GM18858 (cell line): ENCODE measurements around the gene CYB5B.

Experiments used
- ATAC-seq: cut with Tn5 transposase; IDR thresholded peaks from one replicate; pipeline ENCODE4 v1.9.1; 2021; ENCODE audit not compliant: unreplicated experiment

Gene CYB5B

DNA sequence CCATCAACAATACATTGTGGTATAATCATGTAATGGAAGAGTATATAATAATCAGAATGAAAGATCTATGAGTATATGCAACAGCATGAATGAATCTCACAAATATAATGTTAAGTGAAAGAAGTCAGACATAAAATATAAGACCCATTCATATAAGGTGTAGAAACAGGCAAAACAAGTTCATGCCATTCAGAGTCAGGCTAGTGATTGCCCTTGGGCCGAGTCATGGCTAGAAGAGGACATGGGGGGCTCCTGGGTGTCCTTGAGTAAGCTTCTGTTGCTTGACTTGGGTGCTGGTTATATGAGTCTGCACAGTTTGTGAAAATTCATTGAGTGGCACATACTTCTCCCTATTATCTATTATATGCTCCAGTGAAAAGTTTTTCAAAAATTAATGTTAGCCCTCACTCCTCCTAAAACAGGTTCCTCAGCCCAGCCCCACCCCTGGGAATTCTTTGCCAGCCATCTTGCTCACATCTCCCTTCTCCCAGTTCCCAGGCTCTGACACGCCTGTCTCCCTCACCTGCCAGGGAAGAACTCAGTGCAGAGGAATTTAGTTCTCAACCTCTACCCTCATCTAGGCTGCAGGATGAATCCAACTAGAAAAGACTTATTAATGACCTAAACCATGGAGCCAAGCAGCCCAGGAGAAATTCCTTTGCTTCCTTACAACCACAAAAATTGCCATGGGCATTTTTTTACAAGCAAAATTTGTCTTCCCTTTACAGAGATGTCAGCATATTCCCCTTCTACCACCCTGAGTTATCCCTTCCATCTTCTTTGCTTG lies 89.0 kb downstream of the CYB5B start:
- no peak for ATAC-seq

- no peak for ATAC-seq
Observed at GRCh38 chr16:69514356-69514755, 89.9 kb downstream of the CYB5B start.
